CD4-positive, alpha-beta memory T cell (primary cell): ENCODE data around the gene SCFD1. TPM values are rescaled to one million over a fixed set of nuclear protein-coding genes. Genes with fewer than 3 reads are reported as not detected.
"Not testable (repeated sequence)": the region's sequence is repeated elsewhere in the genome, so short reads cannot be mapped to it uniquely, and the experiment has no call there.

Experiments
- CTCF ChIA-PET: fragments of 350-600 bp; sonication (Branson Sonifier 250); formaldehyde crosslinking; loops from one replicate; lab custom pipeline; 2021; ENCODE audit warnings: inconsistent platforms; ENCODE audit not compliant: partially characterized antibody; lab: Charles Lee
- POLR2A ChIA-PET: fragments of 350-600 bp; sonication (Branson Sonifier 250); formaldehyde crosslinking; loops from one replicate; lab custom pipeline; 2021; ENCODE audit not compliant: partially characterized antibody; lab: Charles Lee
- DNase-seq, 5 donors: peaks; one replicate each; pipeline versions ENCODE4 v3.0.0 to v3.0.0-alpha.2; 2020 to 2022; ENCODE audit warnings: mixed read lengths in 1 of 5
- H3K27ac ChIP-seq: one replicate; pipeline ENCODE4 v1.7.0; 2013; ENCODE audit warnings: low read depth, low read length
- H3K27me3 ChIP-seq: 2 replicates; pipeline ENCODE4 v1.7.0; 2013; ENCODE audit warnings: mild to moderate bottlenecking, low read length, moderate library complexity; ENCODE audit not compliant: insufficient read depth
- H3K36me3 ChIP-seq: 2 replicates; pipeline ENCODE4 v1.7.0; 2013; ENCODE audit warnings: mild to moderate bottlenecking, low read length, moderate library complexity; ENCODE audit not compliant: insufficient read depth
- H3K4me1 ChIP-seq: 2 replicates; pipeline ENCODE4 v1.7.0; 2013; ENCODE audit warnings: mild to moderate bottlenecking, low read length, moderate library complexity; ENCODE audit not compliant: insufficient read depth
- H3K4me3 ChIP-seq, 2 donors: one replicate each; pipeline ENCODE4 v1.7.0; 2013; ENCODE audit warnings: low read length in 2 of 2, mild to moderate bottlenecking in 1 of 2
- H3K9me3 ChIP-seq, 2 donors: one replicate each; pipeline ENCODE4 v1.7.0; 2013; ENCODE audit warnings: low read length in 2 of 2, control low read depth in 1 of 2; ENCODE audit not compliant: control insufficient read depth in 1 of 2
- H3K27ac Mint-ChIP-seq, 7 donors: one replicate each; pipeline ENCODE4 v1.8.0; 2020 to 2021; ENCODE audit warnings: mixed read lengths in 7 of 7, mild to moderate bottlenecking in 6 of 7, inconsistent platforms in 3 of 7, moderate library complexity in 3 of 7
- H3K27me3 Mint-ChIP-seq, 2 donors: one replicate each; pipeline ENCODE4 v1.8.0; 2020 to 2021; ENCODE audit warnings: mixed read lengths in 2 of 2
- H3K36me3 Mint-ChIP-seq, 2 donors: one replicate each; pipeline ENCODE4 v1.8.0; 2020 to 2021; ENCODE audit warnings: mixed read lengths in 2 of 2, inconsistent platforms in 1 of 2, mild to moderate bottlenecking in 1 of 2
- H3K4me1 Mint-ChIP-seq, 4 donors: one replicate each; pipeline ENCODE4 v1.8.0; 2020 to 2021; ENCODE audit warnings: mixed read lengths in 4 of 4, mild to moderate bottlenecking in 1 of 4
- H3K4me3 Mint-ChIP-seq, 8 donors: one replicate each; pipeline ENCODE4 v1.8.0; 2020 to 2021; ENCODE audit warnings: mixed read lengths in 8 of 8, mild to moderate bottlenecking in 7 of 8, moderate library complexity in 6 of 8, inconsistent platforms in 3 of 8
- H3K9me3 Mint-ChIP-seq, 8 donors: one replicate each; pipeline ENCODE4 v1.8.0; 2020 to 2021; ENCODE audit warnings: mixed read lengths in 8 of 8, mild to moderate bottlenecking in 5 of 8, inconsistent platforms in 3 of 8, moderate library complexity in 1 of 8
- intact Hi-C: fragments of 100-400 bp; cut with micrococcal nuclease; formaldehyde crosslinking; loops from one replicate; pipeline ENCODE4 v1.15.1; 2023
- polyA plus RNA-seq, 2 donors: library from polyadenylated mRNA; unstranded; fragments of 300-500 nt; fragmentation: Illumina TruSeq; gene quantifications; one replicate each; pipeline ENCODE4 v1.2.3, GENCODE V29; 2021
- total RNA-seq, 2 experiments: library from RNA; stranded (reverse); gene quantifications; one replicate each; pipeline ENCODE4 v1.2.3, GENCODE V29; 2021

SCFD1 gene
- total and polyA plus RNA-seq, 4 experiments from 2014 or later: 58.1 to 78.9 (median 73.2) TPM

DNA sequence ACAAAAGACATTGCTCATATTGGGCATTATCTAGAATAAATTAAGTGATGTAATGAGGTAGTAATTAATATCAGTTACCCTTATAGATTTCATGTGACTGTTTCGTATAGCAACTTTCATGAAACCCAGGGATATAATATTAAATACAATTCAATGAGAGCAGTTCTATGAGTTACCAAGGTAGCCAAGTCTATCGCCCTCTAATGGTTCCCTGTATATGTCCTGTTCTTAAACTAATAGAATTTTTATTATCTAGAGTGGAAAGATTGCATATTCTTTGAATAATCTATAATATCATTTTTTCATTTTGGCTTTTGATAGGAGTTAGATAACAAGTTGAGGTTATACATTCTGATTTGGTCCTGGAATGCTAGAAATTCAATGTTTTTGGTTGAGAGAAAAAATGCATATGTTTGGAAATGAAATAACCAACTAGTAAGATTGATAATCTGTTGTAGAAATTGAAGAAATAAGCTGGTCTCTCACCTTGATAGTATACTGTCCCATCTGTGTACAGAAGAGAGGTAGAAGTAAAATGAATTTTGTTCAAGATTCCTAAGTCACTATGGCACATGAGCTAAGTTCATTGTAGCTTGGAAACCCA, 59.7 kb downstream of the SCFD1 start:
- H3K27ac ChIP-seq: no peak overlapping the region
- H3K36me3 ChIP-seq: peaks cover 4% of the 10 kb centered on the region
- H3K4me1 Mint-ChIP-seq: peaks cover 0 to 4% (median 2%) of the 10 kb centered on the region in 4 donors
- no peak for DNase-seq
- CTCF ChIA-PET: interaction anchor here (1.7 to 1.8 kb wide), 2 partner anchors 9 to 27 kb away, joined by 3 to 6 read pairs; no protein-coding TSS in a partner anchor
- H3K27ac Mint-ChIP-seq: no peak overlapping the region
- peaks cover 0 to 4% (median 0%) of the 10 kb centered on the region in 8 donors for H3K9me3 Mint-ChIP-seq
- no peaks in the 10 kb centered on the region for H3K9me3 ChIP-seq
- no peak overlapping the region for H3K4me3 Mint-ChIP-seq
- no peaks in the 10 kb centered on the region for H3K4me1 ChIP-seq
- no peaks in the 10 kb centered on the region for H3K27me3 Mint-ChIP-seq
- no peak overlapping the region for H3K4me3 ChIP-seq
- intact Hi-C loops: no loop called here
- H3K27me3 ChIP-seq: no peaks in the 10 kb centered on the region
- peaks cover 46 to 47% of the 10 kb centered on the region in 2 donors for H3K36me3 Mint-ChIP-seq
- POLR2A ChIA-PET: no interaction called here

DNA sequence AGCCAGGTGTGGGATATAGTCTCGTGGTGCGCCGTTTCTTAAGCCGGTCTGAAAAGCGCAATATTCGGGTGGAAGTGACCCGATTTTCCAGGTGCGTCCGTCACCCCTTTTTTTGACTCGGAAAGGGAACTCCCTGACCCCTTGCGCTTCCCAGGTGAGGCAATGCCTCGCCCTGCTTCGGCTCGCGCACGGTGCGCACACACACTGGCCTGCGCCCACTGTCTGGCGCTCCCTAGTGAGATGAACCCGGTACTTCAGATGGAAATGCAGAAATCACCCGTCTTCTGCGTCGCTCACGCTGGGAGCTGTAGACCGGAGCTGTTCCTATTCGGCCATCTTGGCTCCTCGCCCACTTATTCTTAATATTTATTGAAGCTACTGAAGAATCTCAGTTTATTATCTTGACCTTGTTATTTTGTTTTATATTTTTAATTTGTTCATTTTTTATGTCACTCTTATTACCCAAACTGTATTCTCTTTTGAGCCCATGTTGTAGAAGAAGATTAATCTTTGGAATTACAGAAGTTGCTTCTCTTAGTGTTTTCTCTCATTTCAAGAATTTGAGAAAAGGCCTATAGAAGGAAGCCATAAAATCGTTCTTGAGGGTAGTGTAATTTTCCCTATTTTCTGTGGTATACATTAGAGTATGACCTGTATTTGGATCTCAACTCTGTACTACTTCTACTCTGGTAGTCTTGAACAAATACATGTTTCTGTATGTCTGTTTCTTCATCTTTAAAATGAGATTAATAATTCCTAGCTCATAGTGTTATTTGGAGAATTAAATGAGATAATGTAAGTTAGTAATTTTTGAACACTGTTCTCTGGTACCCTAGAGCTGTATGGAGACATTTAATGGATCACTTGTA, 68.6 kb downstream of the SCFD1 start:
- H3K9me3 ChIP-seq, intact Hi-C loops, H3K27me3 Mint-ChIP-seq, H3K4me1 Mint-ChIP-seq, H3K4me1 ChIP-seq, H3K36me3 ChIP-seq, H3K9me3 Mint-ChIP-seq, H3K27me3 ChIP-seq: not testable (repeated sequence)
- peak overlapping the region in 1 of 2 donors; percentile 15 for H3K4me3 ChIP-seq
- ChIA-PET POLR2A (interaction anchor here (1.0 kb wide), 1 partner anchor 69 kb away, joined by 5 read pairs; the partner anchor contains the start of gene SCFD1), CTCF (interaction anchor here (1.6 to 1.8 kb wide), 2 partner anchors 8 to 35 kb away, joined by 3 to 6 read pairs; no protein-coding TSS in a partner anchor)
- H3K27ac ChIP-seq: peak overlapping the region; percentile 51
- H3K27ac Mint-ChIP-seq: peak overlapping the region in 6 of 7 donors; percentile 68 to 94 (median 88)
- peak overlapping the region in 6 of 8 donors; percentile 39 to 79 (median 76) for H3K4me3 Mint-ChIP-seq
- peaks cover 5 to 18% of the 10 kb centered on the region in 2 donors for H3K36me3 Mint-ChIP-seq
- peak in 4 of 5 donors; percentile 33 to 79 (median 64) for DNase-seq

DNA sequence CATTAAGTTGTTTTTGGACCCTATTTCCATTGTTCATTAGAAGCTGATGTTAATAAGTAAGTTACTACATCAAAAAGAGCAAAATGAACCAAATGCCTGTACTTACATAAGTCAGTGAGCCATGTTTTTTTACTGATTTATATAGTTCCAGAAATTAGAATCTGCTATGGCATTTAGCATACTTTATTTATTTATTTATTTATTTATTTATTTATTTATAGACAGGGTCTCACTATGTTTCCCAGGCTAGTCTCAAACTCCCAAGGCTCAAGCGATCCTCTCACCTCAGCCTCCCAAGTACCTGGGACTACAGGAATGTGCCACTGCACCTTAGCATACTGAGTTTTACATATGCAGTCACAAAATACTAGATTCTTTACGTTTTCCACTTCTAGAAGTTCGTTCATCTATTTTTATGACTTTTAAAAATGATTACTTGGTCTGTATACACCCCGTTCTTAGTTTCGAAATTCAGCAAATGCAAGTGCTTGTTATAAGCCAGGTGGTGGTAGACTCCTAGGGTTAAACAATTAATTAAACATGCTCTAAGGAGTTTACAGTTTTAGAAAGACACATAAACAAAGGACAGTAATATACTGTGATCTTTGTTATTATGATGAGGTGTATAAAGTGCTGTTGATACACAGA, 69.8 kb downstream of the SCFD1 start:
- peak overlapping the region in 1 of 8 donors; percentile 49 for H3K4me3 Mint-ChIP-seq
- no peak for DNase-seq

DNA sequence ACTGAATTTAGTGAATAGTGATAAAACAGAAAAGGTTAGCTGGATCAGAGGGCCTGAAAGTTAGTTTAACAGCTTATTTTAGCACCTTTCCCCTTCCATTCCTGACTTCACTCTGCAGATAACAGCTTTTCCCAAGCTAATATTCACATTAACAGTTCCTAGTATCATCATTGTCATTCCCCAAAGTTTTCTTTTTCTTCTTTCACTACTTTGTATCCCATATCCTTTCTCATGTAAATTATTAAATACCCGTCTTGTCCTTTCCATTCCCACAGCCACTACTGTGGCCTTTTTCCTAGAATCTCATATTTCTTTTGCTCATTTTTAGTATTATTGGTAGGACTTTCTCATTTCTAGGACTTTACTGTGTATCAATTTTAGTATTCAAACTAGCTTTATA, 70.5 kb downstream of the SCFD1 start:
- Histone ChIP-seq H3K4me1 (no peaks in the 10 kb centered on the region), H3K9me3 (no peaks in the 10 kb centered on the region), H3K27me3 (no peaks in the 10 kb centered on the region), H3K27ac (no peak overlapping the region), H3K4me3 (no peak overlapping the region), H3K36me3 (peaks cover 18% of the 10 kb centered on the region)
- Mint-ChIP-seq H3K36me3 (peaks cover 17 to 34% of the 10 kb centered on the region in 2 donors), H3K4me3 (no peak overlapping the region), H3K27ac (peak overlapping the region in 3 of 7 donors; percentile 6 to 53 (median 49)), H3K4me1 (peaks cover 0 to 7% (median 2%) of the 10 kb centered on the region in 4 donors), H3K27me3 (no peaks in the 10 kb centered on the region), H3K9me3 (no peaks in the 10 kb centered on the region)
- intact Hi-C loops: no loop called here
- no peak for DNase-seq
- ChIA-PET CTCF (no interaction called here), POLR2A (interaction anchor here (0.8 kb wide), 1 partner anchor 14 kb away, joined by 3 read pairs; no protein-coding TSS in a partner anchor)

More for the DNA sequence above, 69.8 kb downstream of the SCFD1 start:
- Histone ChIP-seq H3K27ac (no peak overlapping the region), H3K27me3 (no peaks in the 10 kb centered on the region), H3K4me1 (no peaks in the 10 kb centered on the region), H3K36me3 (peaks cover 10% of the 10 kb centered on the region), H3K9me3 (no peaks in the 10 kb centered on the region), H3K4me3 (no peak overlapping the region)
- intact Hi-C loops: no loop called here
- ChIA-PET POLR2A (interaction anchor here (0.8 kb wide), 1 partner anchor 14 kb away, joined by 3 read pairs; no protein-coding TSS in a partner anchor), CTCF (interaction anchor here (1.6 to 1.8 kb wide), 2 partner anchors 10 to 37 kb away, joined by 3 to 6 read pairs; no protein-coding TSS in a partner anchor)
- H3K27ac Mint-ChIP-seq: peak overlapping the region in 2 of 7 donors; percentile 30 to 94
- peaks cover 0 to 7% (median 2%) of the 10 kb centered on the region in 4 donors for H3K4me1 Mint-ChIP-seq
- no peaks in the 10 kb centered on the region for H3K9me3 Mint-ChIP-seq
- peaks cover 9 to 26% of the 10 kb centered on the region in 2 donors for H3K36me3 Mint-ChIP-seq
- H3K27me3 Mint-ChIP-seq: no peaks in the 10 kb centered on the region

DNA sequence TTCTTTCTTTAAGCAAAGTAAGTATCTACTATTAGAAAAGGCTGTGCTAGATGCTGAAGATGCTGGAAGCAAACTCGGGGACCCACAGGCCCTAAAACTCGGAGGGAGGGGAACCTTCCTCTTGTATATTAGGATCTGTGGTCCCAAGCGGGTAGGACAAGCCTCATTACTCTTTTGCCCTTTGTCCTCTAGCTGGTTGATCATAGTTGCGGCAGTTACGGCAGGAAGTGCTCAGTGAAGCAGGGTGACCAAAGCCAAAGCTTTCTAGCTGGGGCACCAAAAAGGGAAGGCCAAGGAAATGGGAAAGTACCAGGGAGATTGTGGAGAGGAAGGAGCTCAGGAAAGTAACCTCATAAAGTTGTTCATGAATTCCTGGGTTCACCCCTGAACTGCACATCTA, 76.3 kb downstream of the SCFD1 start:
- Histone ChIP-seq H3K27ac (no peak overlapping the region), H3K27me3 (no peaks in the 10 kb centered on the region), H3K4me3 (no peak overlapping the region), H3K9me3 (no peaks in the 10 kb centered on the region), H3K4me1 (no peaks in the 10 kb centered on the region), H3K36me3 (peaks cover 19% of the 10 kb centered on the region)
- CTCF ChIA-PET: interaction anchor here (1.8 kb wide), 1 partner anchor 9 kb away, joined by 5 read pairs; no protein-coding TSS in a partner anchor
- Mint-ChIP-seq H3K27me3 (no peaks in the 10 kb centered on the region), H3K9me3 (no peaks in the 10 kb centered on the region), H3K4me3 (no peak overlapping the region), H3K4me1 (peaks cover 0 to under 1% (median 0%) of the 10 kb centered on the region in 4 donors), H3K27ac (peak overlapping the region in 2 of 7 donors; percentile 7 to 38), H3K36me3 (peaks cover 41 to 60% of the 10 kb centered on the region in 2 donors)
- POLR2A ChIA-PET: no interaction called here
- no peak for DNase-seq
- intact Hi-C loops: no loop called here

DNA sequence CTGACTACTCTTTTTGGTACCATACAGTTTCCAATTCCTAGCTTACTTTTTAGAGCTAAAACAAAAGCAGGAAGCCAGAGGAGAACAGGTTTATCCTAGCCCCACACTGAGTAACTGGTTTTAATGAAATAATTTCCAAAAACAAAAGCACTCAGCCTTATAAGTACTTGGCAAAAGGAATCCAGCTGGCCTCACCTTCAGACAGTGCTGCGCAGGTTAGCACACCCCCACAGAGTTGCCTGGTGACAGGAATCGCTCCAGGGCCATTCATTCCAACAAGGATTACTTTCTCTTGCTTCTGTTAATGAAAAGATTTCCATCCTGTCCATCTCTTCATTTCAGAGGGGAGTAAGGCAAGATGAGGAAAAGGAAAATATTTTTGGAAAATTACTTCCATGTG, 84.6 kb downstream of the SCFD1 start:
- Mint-ChIP-seq H3K27me3 (no peaks in the 10 kb centered on the region), H3K36me3 (peaks cover 39 to 40% of the 10 kb centered on the region in 2 donors), H3K27ac (no peak overlapping the region), H3K9me3 (no peaks in the 10 kb centered on the region), H3K4me3 (no peak overlapping the region), H3K4me1 (peaks cover 0 to 1% (median 0%) of the 10 kb centered on the region in 4 donors)
- Histone ChIP-seq H3K36me3 (no peaks in the 10 kb centered on the region), H3K9me3 (no peaks in the 10 kb centered on the region), H3K27ac (no peak overlapping the region), H3K27me3 (no peaks in the 10 kb centered on the region), H3K4me1 (no peaks in the 10 kb centered on the region), H3K4me3 (no peak overlapping the region)
- intact Hi-C loops: no loop called here
- no peak for DNase-seq
- POLR2A ChIA-PET: interaction anchor here (0.7 kb wide), 1 partner anchor 14 kb away, joined by 3 read pairs; no protein-coding TSS in a partner anchor
- CTCF ChIA-PET: interaction anchor here (1.5 to 2.2 kb wide), 2 partner anchors 8 to 51 kb away, joined by 5 read pairs; no protein-coding TSS in a partner anchor
